Endothelial cell of umbilical vein (primary cell): ENCODE data around the gene DKKL1. TPM values are rescaled to one million over a fixed set of nuclear protein-coding genes. Genes with fewer than 3 reads are reported as not detected.

Experiments
- BruUV-seq: library from RNA; stranded (reverse); fragments of 400-500 nt; replicated peaks from 2 replicates; lab custom pipeline; 2021; lab: Mats Ljungman, UMichigan
- CTCF ChIA-PET: fragments of 300-600, 350-600 bp; sonication (Branson Sonifier 250); formaldehyde crosslinking; loops from one replicate; lab custom pipeline; 2021; ENCODE audit warnings: antibody characterized with exemption, inconsistent platforms; lab: Charles Lee
- POLR2A ChIA-PET: fragments of 300-600, 350-600 bp; sonication (Branson Sonifier 250); formaldehyde crosslinking; loops from one replicate; lab custom pipeline; 2021; ENCODE audit warnings: antibody characterized with exemption, inconsistent platforms; lab: Charles Lee
- DNase-seq: peaks from one replicate; pipeline ENCODE4 v3.0.0-alpha.2; 2011; ENCODE audit warnings: low read depth, low spot score
- FAIRE-seq: peaks from 2 replicates; lab custom pipeline; 2011; peaks lifted over from hg19 to GRCh38; lab: Jason Lieb, UNC
- H2AFZ ChIP-seq: 2 replicates; pipeline ENCODE4 v1.6.0; 2012; ENCODE audit warnings: low read depth, low read length, control low read depth, inconsistent platforms
- H3K27ac ChIP-seq: 2 replicates; pipeline ENCODE4 v1.5.1; 2011; ENCODE audit warnings: low read depth, mild to moderate bottlenecking, control low read depth, low read length, moderate library complexity; ENCODE audit not compliant: insufficient read depth
- H3K27me3 ChIP-seq, 2 experiments: 2 replicates each; pipeline versions ENCODE4 v1.6.0 to v1.6.1; 2011; ENCODE audit warnings: low read length in 2 of 2, mixed read lengths in 1 of 2; ENCODE audit not compliant: control insufficient read depth in 2 of 2, insufficient read depth in 2 of 2
- H3K36me3 ChIP-seq, 2 experiments: 2 replicates in 1 of 2; 3 replicates in 1 of 2; pipeline ENCODE4 v1.5.1; 2011; ENCODE audit warnings: low read length in 2 of 2, mild to moderate bottlenecking in 1 of 2, moderate library complexity in 1 of 2; ENCODE audit not compliant: control insufficient read depth in 2 of 2, insufficient read depth in 2 of 2; ENCODE audit errors: extremely low read depth in 1 of 2
- H3K4me1 ChIP-seq: 3 replicates; pipeline ENCODE4 v1.5.1; 2011; ENCODE audit warnings: mild to moderate bottlenecking, low read length; ENCODE audit not compliant: control insufficient read depth, insufficient read depth; ENCODE audit errors: extremely low read depth
- H3K4me2 ChIP-seq: 2 replicates; pipeline ENCODE4 v1.6.1; 2011; ENCODE audit warnings: low read length, control low read depth, mixed read lengths; ENCODE audit not compliant: insufficient read depth
- H3K4me3 ChIP-seq, 3 experiments: fragments of 200-600 bp in 1 of 3; sonication (generic), shearing (Covaris generic) in 1 of 3; replicated peaks in 1 of 3; 2 replicates each; pipeline ENCODE4 v1.5.1; 2011 to 2016; ENCODE audit warnings: control low read depth in 3 of 3, low read length in 3 of 3, mild to moderate bottlenecking in 2 of 3, inconsistent platforms in 1 of 3, low read depth in 1 of 3, moderate library complexity in 1 of 3; ENCODE audit not compliant: insufficient read depth in 1 of 3
- H3K79me2 ChIP-seq: 2 replicates; pipeline ENCODE4 v1.6.0; 2012; ENCODE audit warnings: low read length, inconsistent platforms; ENCODE audit not compliant: control insufficient read depth, insufficient read depth
- H3K9ac ChIP-seq: replicated peaks from 2 replicates; pipeline ENCODE3; 2011; ENCODE audit warnings: low read length, control low read depth; ENCODE audit not compliant: insufficient read depth; ENCODE audit errors: extremely low read depth
- H3K9me1 ChIP-seq: replicated peaks from 3 replicates; pipeline ENCODE4 v1.6.0; 2011; ENCODE audit warnings: mild to moderate bottlenecking, low read length; ENCODE audit not compliant: control insufficient read depth, insufficient read depth; ENCODE audit errors: extremely low read depth
- H3K9me3 ChIP-seq: replicated peaks from 2 replicates; pipeline ENCODE4 v1.5.1; 2012; ENCODE audit warnings: low read length, inconsistent platforms; ENCODE audit not compliant: control insufficient read depth, insufficient read depth
- H4K20me1 ChIP-seq: replicated peaks from 2 replicates; pipeline ENCODE3; 2011; ENCODE audit warnings: mild to moderate bottlenecking, low read length; ENCODE audit not compliant: control insufficient read depth, insufficient read depth; ENCODE audit errors: extremely low read depth
- CTCF ChIP-seq, 2 donors: IDR thresholded peaks; 1 replicate in 1 of 2; 2 replicates in 1 of 2; pipeline ENCODE4 v1.5.1; 2011; ENCODE audit warnings: low read length in 2 of 2, mild to moderate bottlenecking in 2 of 2, moderate library complexity in 2 of 2, control low read depth in 1 of 2, inconsistent platforms in 1 of 2, low read depth in 1 of 2; ENCODE audit not compliant: insufficient read depth in 1 of 2; ENCODE audit errors: extremely low read depth in 1 of 2
- EZH2 ChIP-seq: IDR thresholded peaks from 2 replicates; pipeline ENCODE4 v1.6.1; 2012; ENCODE audit warnings: borderline replicate concordance, low read depth, mild to moderate bottlenecking, moderate library complexity, low read length, inconsistent platforms; ENCODE audit not compliant: severe bottlenecking
- FOS ChIP-seq: IDR thresholded peaks from 2 replicates; pipeline ENCODE4 v1.6.1; 2011; ENCODE audit warnings: mild to moderate bottlenecking, low read length, moderate library complexity, borderline replicate concordance; ENCODE audit not compliant: insufficient read depth
- GATA2 ChIP-seq: IDR thresholded peaks from 2 replicates; pipeline ENCODE4 v1.7.0; 2011; ENCODE audit warnings: low read depth, mild to moderate bottlenecking, moderate library complexity, mixed read lengths, low read length; ENCODE audit not compliant: insufficient read length, insufficient read depth
- JUN ChIP-seq: IDR thresholded peaks from 2 replicates; pipeline ENCODE4 v1.6.1; 2011; ENCODE audit warnings: borderline replicate concordance, low read depth; ENCODE audit not compliant: insufficient read length, insufficient read depth
- MAX ChIP-seq: IDR thresholded peaks from 2 replicates; pipeline ENCODE4 v1.6.1; 2011; ENCODE audit not compliant: insufficient read depth, insufficient read length
- MYC ChIP-seq: IDR thresholded peaks from one replicate; pipeline ENCODE4 v1.6.1; 2011; ENCODE audit warnings: mild to moderate bottlenecking, low read depth, low read length
- POLR2A ChIP-seq: IDR thresholded peaks from 2 replicates; pipeline ENCODE4 v1.6.1; 2012; ENCODE audit warnings: low read depth, mild to moderate bottlenecking, control low read depth, low read length
- POLR2AphosphoS5 ChIP-seq: IDR thresholded peaks from 2 replicates; pipeline ENCODE4 v1.6.1; 2012; ENCODE audit warnings: low read depth, mild to moderate bottlenecking, control low read depth, low read length, moderate library complexity; ENCODE audit not compliant: insufficient read depth
- dilution Hi-C: fragments of 300-500 bp; cut with MboI; formaldehyde crosslinking; loops from one replicate; pipeline ENCODE4 v1.15.0; 2019; ENCODE audit warnings: low sequenced_read_pairs; ENCODE audit not compliant: extremely low pct_ligation_motif_present
- intact Hi-C: fragments of 100-400 bp; cut with micrococcal nuclease; formaldehyde crosslinking; loops from one replicate; pipeline ENCODE4 v1.10.0; 2022
- polyA plus RNA-seq, 4 experiments: library from polyadenylated mRNA; depleted of rRNA in 3 of 4; stranded (reverse) in 3 of 4; unstranded in 1 of 4; fragments of >200 nt; gene quantifications; 2 replicates each; pipeline versions ENCODE4 v1.2.1 to v1.2.3, GENCODE V29; 2011 to 2012; ENCODE audit warnings: missing spikeins in 1 of 4
- total RNA-seq: library from RNA; stranded (reverse); gene quantifications from 2 replicates; pipeline ENCODE4 v1.2.3, GENCODE V29; 2021

The DKKL1 gene
- total and polyA plus RNA-seq, 2 donors (not counting 3 experiments of a cell fraction or from before 2014, with no cell fraction given), result 0.21 TPM; not detected in 1

GRCh38 chr19:49316284-49316683 lies 47.4 kb upstream of the DKKL1 start:
- no peak for FAIRE-seq
- no peak for TF ChIP-seq JUN
- no peak overlapping the region for H3K27ac ChIP-seq

GRCh38 chr19:49318296-49318695 lies 45.4 kb upstream of the DKKL1 start:
- H4K20me1 ChIP-seq, result no peaks in the 10 kb centered on the region
- no peak overlapping the region for H3K4me3 ChIP-seq
- DNase-seq, result no peak
- ChIA-PET POLR2A (no interaction called here), CTCF (interaction anchor here (1.2 to 1.5 kb wide), 3 partner anchors 10 to 17 kb away, joined by 3 to 9 read pairs (median 6); no protein-coding TSS in a partner anchor)
- H3K9ac ChIP-seq, result no peak overlapping the region
- H3K27ac ChIP-seq, result no peak overlapping the region
- no peaks in the 10 kb centered on the region for H3K36me3 ChIP-seq
- intact Hi-C loops (no loop called here), dilution Hi-C loops (no loop called here)
- H3K4me1 ChIP-seq, result no peaks in the 10 kb centered on the region
- no TSS peak for BruUV-seq
- no peaks in the 10 kb centered on the region for H3K79me2 ChIP-seq
- no peak for FAIRE-seq
- no peak overlapping the region for H2AFZ ChIP-seq
- H3K27me3 ChIP-seq, result no peaks in the 10 kb centered on the region
- H3K9me1 ChIP-seq, result no peaks in the 10 kb centered on the region
- TF ChIP-seq MYC, result no peak
- TF ChIP-seq CTCF (IDR thresholded peaks at IDR 0.05; ENCODE audit: extremely low read depth in 1 of 2, insufficient read depth in 1 of 2, low read depth in 1 of 2, low read length in 2 of 2), result no peak
- TF ChIP-seq FOS, result no peak
- TF ChIP-seq POLR2AphosphoS5, result no peak
- TF ChIP-seq MAX, result no peak
- TF ChIP-seq EZH2, result no peak
- TF ChIP-seq JUN, result no peak
- no peak for TF ChIP-seq POLR2A
- TF ChIP-seq GATA2, result no peak
- H3K4me2 ChIP-seq, result no peak overlapping the region
- no peaks in the 10 kb centered on the region for H3K9me3 ChIP-seq

More at GRCh38 chr19:49316284-49316683, 47.4 kb upstream of the DKKL1 start:
- H3K4me1 ChIP-seq, result no peaks in the 10 kb centered on the region
- H4K20me1 ChIP-seq, result no peaks in the 10 kb centered on the region
- no peak overlapping the region for H3K9ac ChIP-seq
- no peaks in the 10 kb centered on the region for H3K9me3 ChIP-seq
- H3K9me1 ChIP-seq, result no peaks in the 10 kb centered on the region
- no TSS peak for BruUV-seq
- POLR2A ChIA-PET, result no interaction called here
- no peaks in the 10 kb centered on the region for H3K27me3 ChIP-seq
- H2AFZ ChIP-seq, result no peak overlapping the region
- CTCF ChIA-PET, result interaction anchor here (1.0 kb wide), 1 partner anchor 15 kb away, joined by 3 read pairs; no protein-coding TSS in a partner anchor
- intact Hi-C loops, result no loop called here
- H3K79me2 ChIP-seq, result no peaks in the 10 kb centered on the region
- H3K4me3 ChIP-seq, result no peak overlapping the region
- H3K4me2 ChIP-seq, result no peak overlapping the region
- H3K36me3 ChIP-seq, result no peaks in the 10 kb centered on the region
- DNase-seq, result no peak
- dilution Hi-C loops, result no loop called here
